Dendritic cell treated with granulocyte-macrophage colony-stimulating factor and Interleukin-4, amounts not matched to agents 40 ng/mL and 50 ng/mL, for 4 days (primary cell): ENCODE results near the gene SON.

ENCODE experiments used
- H3K27ac Mint-ChIP-seq: one replicate; pipeline ENCODE4 v1.8.0; 2022; ENCODE audit warnings: mild to moderate bottlenecking, mixed read lengths
- H3K27me3 Mint-ChIP-seq: one replicate; pipeline ENCODE4 v1.8.0; 2022; ENCODE audit warnings: mild to moderate bottlenecking, mixed read lengths
- H3K36me3 Mint-ChIP-seq: one replicate; pipeline ENCODE4 v1.8.0; 2022; ENCODE audit warnings: low read depth, mixed read lengths
- H3K4me1 Mint-ChIP-seq: one replicate; pipeline ENCODE4 v1.8.0; 2022; ENCODE audit warnings: low read depth, mixed read lengths
- H3K4me3 Mint-ChIP-seq: one replicate; pipeline ENCODE4 v1.8.0; 2022; ENCODE audit warnings: mild to moderate bottlenecking, moderate library complexity, mixed read lengths
- H3K9me3 Mint-ChIP-seq: one replicate; pipeline ENCODE4 v1.8.0; 2022; ENCODE audit warnings: mixed read lengths
- intact Hi-C: fragments of 100-400 bp; cut with micrococcal nuclease; formaldehyde crosslinking; loops from one replicate; pipeline ENCODE4 v1.15.0; 2022

SON gene

GRCh38 chr21:33522953-33523349 is 19.9 kb upstream of the SON start:
- Mint-ChIP-seq H3K36me3 (peaks cover 71% of the 10 kb centered on the region), H3K9me3 (no peaks in the 10 kb centered on the region), H3K4me1 (peaks cover 7% of the 10 kb centered on the region), H3K4me3 (no peak overlapping the region), H3K27me3 (no peaks in the 10 kb centered on the region), H3K27ac (no peak overlapping the region)
- intact Hi-C loops, result no loop called here

- H3K27ac Mint-ChIP-seq, result no peak overlapping the region
- peaks cover 10% of the 10 kb centered on the region for H3K4me1 Mint-ChIP-seq
- H3K4me3 Mint-ChIP-seq, result no peak overlapping the region
- H3K9me3 Mint-ChIP-seq, result no peaks in the 10 kb centered on the region
- H3K36me3 Mint-ChIP-seq, result peaks cover 98% of the 10 kb centered on the region
- no peaks in the 10 kb centered on the region for H3K27me3 Mint-ChIP-seq
- intact Hi-C loops, result no loop called here
These were observed 11.8 kb upstream of the SON start for GRCh38 chr21:33531007-33531406.

- H3K27ac Mint-ChIP-seq, result no peak overlapping the region
- H3K4me3 Mint-ChIP-seq, result no peak overlapping the region
These were observed 5.6 kb upstream of the SON start for GRCh38 chr21:33537212-33537611.

DNA sequence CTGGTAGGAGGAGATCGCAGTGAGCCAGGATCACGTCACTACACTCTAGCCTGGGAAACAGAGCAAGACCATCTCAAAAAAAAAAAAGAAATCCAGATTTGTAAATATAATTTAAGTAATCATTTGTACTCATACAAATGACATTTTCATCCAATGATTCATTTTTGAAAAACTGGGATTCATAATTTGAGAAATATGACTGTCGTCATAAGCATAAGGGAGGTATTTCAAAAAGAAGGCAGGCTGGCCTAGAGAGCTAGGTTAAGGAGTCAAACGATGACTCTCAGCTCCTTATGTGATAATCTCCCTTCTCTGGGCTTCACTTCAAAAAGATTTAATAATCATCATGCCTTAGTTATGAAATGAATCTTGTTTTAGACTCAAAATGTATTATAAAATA is 3.2 kb upstream of the SON start:
- Mint-ChIP-seq H3K9me3 (peaks cover 8% of the 10 kb centered on the region), H3K36me3 (peaks cover 76% of the 10 kb centered on the region), H3K27me3 (no peaks in the 10 kb centered on the region), H3K4me1 (peaks cover 16% of the 10 kb centered on the region), H3K4me3 (no peak overlapping the region), H3K27ac (no peak overlapping the region)
- intact Hi-C loops, result loop anchor here (5.0 kb wide), 1 partner anchor 47 kb away; the partner anchor contains the start of gene DNAJC28

More at GRCh38 chr21:33537212-33537611, 5.6 kb upstream of the SON start:
- intact Hi-C loops, result no loop called here
- peaks cover 24% of the 10 kb centered on the region for H3K4me1 Mint-ChIP-seq
- H3K36me3 Mint-ChIP-seq, result peaks cover 81% of the 10 kb centered on the region
- peaks cover 8% of the 10 kb centered on the region for H3K9me3 Mint-ChIP-seq
- H3K27me3 Mint-ChIP-seq, result no peaks in the 10 kb centered on the region

GRCh38 chr21:33540711-33541104 is 2.1 kb upstream of the SON start:
- Mint-ChIP-seq H3K27ac (peak overlapping the region; percentile 99), H3K27me3 (no peaks in the 10 kb centered on the region), H3K4me1 (peaks cover 18% of the 10 kb centered on the region), H3K36me3 (peaks cover 65% of the 10 kb centered on the region), H3K9me3 (peaks cover 8% of the 10 kb centered on the region), H3K4me3 (no peak overlapping the region)
- intact Hi-C loops, result loop anchor here (5.0 kb wide), 1 partner anchor 48 kb away; the partner anchor contains the start of gene DNAJC28

GRCh38 chr21:33541105-33541711 is 1.6 kb upstream of the SON start:
- H3K27me3 Mint-ChIP-seq, result no peaks in the 10 kb centered on the region
- peaks cover 60% of the 10 kb centered on the region for H3K36me3 Mint-ChIP-seq
- H3K4me1 Mint-ChIP-seq, result peaks cover 23% of the 10 kb centered on the region
- H3K9me3 Mint-ChIP-seq, result peaks cover 8% of the 10 kb centered on the region
- peak overlapping the region; percentile 90 for H3K4me3 Mint-ChIP-seq
- peak overlapping the region; percentile 99 for H3K27ac Mint-ChIP-seq
- intact Hi-C loops, result loop anchor here (5.0 kb wide), 1 partner anchor 49 kb away; the partner anchor contains the start of gene DNAJC28

DNA sequence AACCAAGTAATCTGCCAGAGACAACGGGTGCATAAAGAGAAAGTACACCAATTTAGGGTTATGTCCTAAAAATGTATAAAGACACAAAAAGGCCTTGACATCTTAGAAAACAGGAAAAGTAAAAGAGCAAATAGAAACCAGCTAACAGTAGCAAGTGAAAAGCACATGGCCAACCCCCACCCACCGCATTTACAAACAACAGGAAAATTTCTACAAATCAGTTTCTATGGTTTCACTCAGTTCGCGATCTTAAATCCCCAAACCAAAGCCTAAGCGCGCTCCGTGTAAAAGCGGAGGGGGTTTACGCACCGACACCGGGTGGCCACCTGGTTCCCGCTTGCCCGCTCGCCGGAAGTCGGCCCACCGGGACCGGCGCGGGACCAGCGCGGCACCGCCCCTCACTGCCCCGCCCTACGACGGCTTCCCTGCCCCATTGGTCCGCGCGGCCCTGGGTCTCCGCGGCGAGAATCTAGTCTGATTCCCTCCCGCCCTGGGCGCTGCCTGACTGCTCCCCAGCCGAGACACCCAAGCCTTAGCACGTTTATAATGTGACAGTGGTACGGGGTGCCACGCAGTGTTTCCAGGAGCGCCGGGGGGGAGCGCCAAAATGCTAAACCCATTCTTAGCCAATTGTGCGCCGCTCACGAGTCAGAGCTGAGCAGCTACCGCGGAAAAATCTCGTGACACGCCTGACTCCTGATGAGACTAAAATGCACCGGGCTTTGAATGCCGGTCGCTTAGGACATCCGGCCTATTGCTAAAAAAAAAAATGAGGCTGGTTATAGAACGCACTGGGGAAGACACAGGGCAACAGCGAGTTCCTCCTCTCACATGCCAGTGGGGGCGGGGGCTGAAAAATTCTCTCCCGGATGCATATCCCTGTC is 840 bp upstream of the SON start, which contains the start of gene GART:
GART (minus strand) TSS at position 362 of the 884 bp plus-strand sequence. CDS start 2,802 bp downstream, outside the sequence.
- H3K4me3 Mint-ChIP-seq, result peak within 1 kb of the TSS; percentile 90
- H3K36me3 Mint-ChIP-seq, result peaks cover 62% of the 10 kb centered on the region
- intact Hi-C loops, result loop anchor here (2.0 to 5.0 kb wide), 2 partner anchors 47 to 50 kb away; partner anchors contain the start of genes DNAJC28 and DONSON

GRCh38 chr21:33543505-33544129 is 779 bp downstream of the SON start:
- no peaks in the 10 kb centered on the region for H3K9me3 Mint-ChIP-seq
- intact Hi-C loops, result loop anchor here (2.0 to 5.0 kb wide), 2 partner anchors 45 to 51 kb away; partner anchors contain the start of genes DNAJC28 and DONSON
- H3K4me3 Mint-ChIP-seq, result peak overlapping the region; percentile 90
- H3K4me1 Mint-ChIP-seq, result peaks cover 24% of the 10 kb centered on the region
- no peaks in the 10 kb centered on the region for H3K27me3 Mint-ChIP-seq
- peaks cover 60% of the 10 kb centered on the region for H3K36me3 Mint-ChIP-seq
- H3K27ac Mint-ChIP-seq, result peak overlapping the region; percentile 99

More for the DNA sequence above, 840 bp upstream of the SON start, which contains the start of gene GART:
- Mint-ChIP-seq H3K27me3 (no peaks in the 10 kb centered on the region), H3K4me1 (peaks cover 24% of the 10 kb centered on the region), H3K27ac (peak within 1 kb of the TSS; percentile 99), H3K9me3 (peaks cover 8% of the 10 kb centered on the region)

DNA sequence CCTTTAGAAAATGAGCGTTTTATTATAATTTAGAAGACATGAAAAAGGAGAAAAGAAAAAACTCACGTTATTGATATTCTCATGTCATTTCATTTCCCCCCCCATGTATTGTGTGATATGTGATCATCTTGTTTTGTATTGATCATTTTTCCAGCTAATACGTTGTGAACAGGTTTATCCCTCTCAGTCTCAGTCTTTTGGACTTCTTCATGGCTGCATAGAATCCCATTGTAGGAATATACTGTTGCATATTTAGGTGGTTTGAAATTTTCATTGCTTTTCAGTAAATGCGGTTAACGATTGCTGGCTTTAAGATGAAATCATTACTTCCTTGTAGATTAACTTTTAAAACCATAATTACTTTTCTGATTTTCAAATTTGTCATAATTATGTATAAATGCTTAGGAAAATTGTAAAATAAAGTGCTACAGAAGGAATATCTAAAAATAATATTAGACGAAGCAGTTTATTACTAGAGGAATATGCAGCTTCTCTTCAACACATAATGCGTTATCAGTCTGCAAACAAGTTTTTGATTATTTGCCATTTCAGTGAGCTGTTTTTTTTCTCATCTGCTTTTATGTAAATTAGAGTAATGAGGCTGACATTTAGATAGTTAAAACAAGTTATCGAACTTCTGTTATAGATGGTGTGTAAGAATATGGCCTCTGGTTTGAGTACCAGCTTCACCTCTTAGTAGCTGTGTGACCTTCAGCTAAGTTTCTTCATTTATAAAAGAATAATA is 1.8 kb downstream of the SON start:
- peaks cover 24% of the 10 kb centered on the region for H3K4me1 Mint-ChIP-seq

DNA sequence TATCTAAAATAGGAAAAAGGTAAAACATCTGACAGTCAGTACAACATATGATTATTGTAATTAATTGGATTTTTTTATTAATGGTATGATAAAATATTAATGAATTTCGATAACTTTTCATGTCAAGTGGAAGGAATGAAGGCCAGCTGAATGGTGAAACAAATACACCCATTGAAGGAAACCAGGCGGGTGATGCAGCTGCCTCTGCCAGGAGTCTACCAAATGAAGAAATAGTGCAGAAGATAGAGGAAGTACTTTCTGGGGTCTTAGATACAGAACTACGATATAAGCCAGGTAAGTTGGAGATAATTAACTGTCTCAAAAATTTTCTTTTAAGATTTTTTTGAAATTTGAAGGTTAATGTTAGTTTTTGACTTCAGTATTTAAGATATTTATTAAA is 3.2 kb downstream of the SON start:
- H3K4me1 Mint-ChIP-seq, result peaks cover 14% of the 10 kb centered on the region
- H3K27ac Mint-ChIP-seq, result no peak overlapping the region
- no peaks in the 10 kb centered on the region for H3K9me3 Mint-ChIP-seq
- no peak overlapping the region for H3K4me3 Mint-ChIP-seq
- H3K27me3 Mint-ChIP-seq, result no peaks in the 10 kb centered on the region
- peaks cover 77% of the 10 kb centered on the region for H3K36me3 Mint-ChIP-seq
- intact Hi-C loops, result no loop called here

More for the DNA sequence above, 1.8 kb downstream of the SON start:
- intact Hi-C loops, result loop anchor here (5.0 kb wide), 1 partner anchor 52 kb away; the partner anchor contains the start of gene DNAJC28
- no peaks in the 10 kb centered on the region for H3K9me3 Mint-ChIP-seq
- no peaks in the 10 kb centered on the region for H3K27me3 Mint-ChIP-seq
- peaks cover 62% of the 10 kb centered on the region for H3K36me3 Mint-ChIP-seq
- peak overlapping the region; percentile 99 for H3K27ac Mint-ChIP-seq
- peak overlapping the region; percentile 90 for H3K4me3 Mint-ChIP-seq

GRCh38 chr21:33549848-33550771 is 7.3 kb downstream of the SON start:
- Mint-ChIP-seq H3K9me3 (no peaks in the 10 kb centered on the region), H3K4me3 (no peak overlapping the region), H3K27ac (no peak overlapping the region), H3K4me1 (peaks cover 15% of the 10 kb centered on the region), H3K36me3 (peaks cover 85% of the 10 kb centered on the region), H3K27me3 (no peaks in the 10 kb centered on the region)
- intact Hi-C loops, result no loop called here
